ENCODE results near the gene MT1E.

GRCh38 chr16:56626685-56627084, 1.1 kb downstream of the MT1E start:
- no peak for TF ChIP-seq POLR2AphosphoS5 (IDR thresholded peaks at IDR 0.05; ENCODE audit: low read depth, low read length)
- TF ChIP-seq SP2 (IDR thresholded peaks at IDR 0.05; ENCODE audit: low read length): no peak
- no peak for TF ChIP-seq CTCF (IDR thresholded peaks at IDR 0.05; ENCODE audit: control extremely low read depth in 1 of 3, insufficient read depth in 1 of 3, low read depth in 1 of 3, low read length in 3 of 3)
- no peak for TF ChIP-seq ATF2 (IDR thresholded peaks at IDR 0.05; ENCODE audit: low read length)
- no peak for TF ChIP-seq CBX8 (IDR thresholded peaks at IDR 0.05; ENCODE audit: borderline replicate concordance, low read depth, low read length)
- TF ChIP-seq EP300 (IDR thresholded peaks at IDR 0.05; ENCODE audit: borderline replicate concordance in 1 of 2, low read depth in 2 of 2, low read length in 2 of 2): no peak
- no peak for TF ChIP-seq POLR2A (IDR thresholded peaks at IDR 0.05; ENCODE audit: control extremely low read depth in 1 of 2, low read depth in 2 of 2, low read length in 2 of 2)
- TF ChIP-seq USF2 (IDR thresholded peaks at IDR 0.05; ENCODE audit: low read length): no peak
